Lower leg skin (tissue), 3 donors: ENCODE data around the gene PLXNC1.

Experiments used
- CTCF ChIP-seq, 3 donors: fragments of 450-650 bp; IDR thresholded peaks; one replicate each; pipeline ENCODE4 v1.5.1; 2016; ENCODE audit warnings: antibody characterized with exemption in 3 of 3, mild to moderate bottlenecking in 3 of 3, moderate library complexity in 2 of 3
- POLR2A ChIP-seq, 2 donors: fragments of 450-650 bp; IDR thresholded peaks; one replicate each; pipeline ENCODE4 v1.6.1; 2016 to 2017; ENCODE audit warnings: antibody characterized with exemption in 2 of 2, mild to moderate bottlenecking in 1 of 2, moderate library complexity in 1 of 2

GRCh38 chr12:94112121-94112520 is 36.3 kb upstream of the PLXNC1 start:
- TF ChIP-seq POLR2A (IDR thresholded peaks at IDR 0.05) (no peak), CTCF (IDR thresholded peaks at IDR 0.05) (no peak)
